Choroid plexus epithelial cell (primary cell): ENCODE measurements around the gene XRCC3.

Experiments used
- DNase-seq: peaks from one replicate; pipeline ENCODE4 v3.0.0-alpha.2; 2010; ENCODE audit warnings: low read depth
- H3K4me3 ChIP-seq: 2 replicates; pipeline ENCODE4 v1.5.1; 2011; ENCODE audit warnings: low read depth, mild to moderate bottlenecking, control low read depth, low read length, moderate library complexity
- TF ChIP-seq, protein P1 (sequence below): conservative IDR thresholded peaks from 2 replicates; pipeline ENCODE4 v1.5.1; 2011; ENCODE audit warnings: low read depth, mild to moderate bottlenecking, control low read depth, inconsistent platforms, low read length, moderate library complexity

Gene XRCC3

DNA sequence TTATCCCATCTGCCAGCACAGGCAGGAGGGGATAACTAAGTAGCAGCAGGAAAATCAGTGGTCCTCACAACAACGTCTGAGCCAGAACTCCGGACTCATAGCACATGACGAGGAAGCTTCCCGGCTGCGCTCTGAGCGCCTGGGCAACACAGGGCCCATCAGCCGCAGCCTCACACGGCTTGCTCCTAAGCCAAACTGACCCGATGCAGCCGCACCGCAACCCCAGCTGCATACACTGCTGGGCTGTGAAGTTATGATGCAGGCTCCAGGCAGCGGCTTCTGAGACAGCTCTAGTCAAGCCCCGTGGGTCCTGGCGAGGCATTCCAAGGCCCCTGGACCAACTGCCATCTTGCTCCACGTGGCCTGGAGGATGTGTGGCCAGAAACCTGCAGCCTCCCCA lies 28.4 kb upstream of the XRCC3 start:
- DNase-seq = no peak
- TF ChIP-seq, protein P1, sequence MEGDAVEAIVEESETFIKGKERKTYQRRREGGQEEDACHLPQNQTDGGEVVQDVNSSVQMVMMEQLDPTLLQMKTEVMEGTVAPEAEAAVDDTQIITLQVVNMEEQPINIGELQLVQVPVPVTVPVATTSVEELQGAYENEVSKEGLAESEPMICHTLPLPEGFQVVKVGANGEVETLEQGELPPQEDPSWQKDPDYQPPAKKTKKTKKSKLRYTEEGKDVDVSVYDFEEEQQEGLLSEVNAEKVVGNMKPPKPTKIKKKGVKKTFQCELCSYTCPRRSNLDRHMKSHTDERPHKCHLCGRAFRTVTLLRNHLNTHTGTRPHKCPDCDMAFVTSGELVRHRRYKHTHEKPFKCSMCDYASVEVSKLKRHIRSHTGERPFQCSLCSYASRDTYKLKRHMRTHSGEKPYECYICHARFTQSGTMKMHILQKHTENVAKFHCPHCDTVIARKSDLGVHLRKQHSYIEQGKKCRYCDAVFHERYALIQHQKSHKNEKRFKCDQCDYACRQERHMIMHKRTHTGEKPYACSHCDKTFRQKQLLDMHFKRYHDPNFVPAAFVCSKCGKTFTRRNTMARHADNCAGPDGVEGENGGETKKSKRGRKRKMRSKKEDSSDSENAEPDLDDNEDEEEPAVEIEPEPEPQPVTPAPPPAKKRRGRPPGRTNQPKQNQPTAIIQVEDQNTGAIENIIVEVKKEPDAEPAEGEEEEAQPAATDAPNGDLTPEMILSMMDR = no peak
- no peak overlapping the region for H3K4me3 ChIP-seq

DNA sequence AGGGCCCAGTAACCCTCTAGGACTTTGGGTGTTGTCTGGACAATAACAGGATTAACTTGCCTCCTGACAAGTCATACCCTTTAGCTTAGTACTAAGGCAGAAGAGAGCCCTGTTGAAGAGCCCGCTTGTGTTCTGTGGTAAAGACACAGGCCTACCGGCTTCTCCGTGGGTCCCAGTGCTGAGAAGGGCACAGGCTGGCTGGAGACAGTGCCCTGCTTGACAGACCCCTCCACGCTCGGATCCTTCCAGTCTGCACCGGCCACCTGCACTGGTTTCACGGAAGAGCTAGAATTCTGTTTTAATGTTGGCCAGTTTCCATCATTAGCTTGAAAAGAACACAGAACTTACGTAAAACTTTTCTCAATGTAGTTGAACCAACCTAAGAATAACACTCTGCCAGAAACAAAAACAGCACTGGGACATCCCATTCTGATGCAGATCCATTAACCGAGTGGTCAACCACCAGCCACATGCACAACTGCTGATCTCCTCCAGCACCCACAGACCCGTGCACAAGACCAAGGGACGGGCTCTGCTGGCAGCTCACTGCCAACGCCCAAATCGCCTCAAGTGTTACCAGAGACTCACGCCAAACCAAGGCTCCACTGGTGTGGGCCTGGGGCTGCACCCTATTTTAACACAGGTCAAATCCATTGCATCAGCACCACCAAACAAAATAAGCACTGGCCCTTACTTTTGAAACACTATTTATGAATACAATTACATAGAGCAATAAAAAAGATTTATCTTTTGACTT lies 27.4 kb upstream of the XRCC3 start:
- H3K4me3 ChIP-seq = no peak overlapping the region
- TF ChIP-seq, protein P1 = no peak

DNA sequence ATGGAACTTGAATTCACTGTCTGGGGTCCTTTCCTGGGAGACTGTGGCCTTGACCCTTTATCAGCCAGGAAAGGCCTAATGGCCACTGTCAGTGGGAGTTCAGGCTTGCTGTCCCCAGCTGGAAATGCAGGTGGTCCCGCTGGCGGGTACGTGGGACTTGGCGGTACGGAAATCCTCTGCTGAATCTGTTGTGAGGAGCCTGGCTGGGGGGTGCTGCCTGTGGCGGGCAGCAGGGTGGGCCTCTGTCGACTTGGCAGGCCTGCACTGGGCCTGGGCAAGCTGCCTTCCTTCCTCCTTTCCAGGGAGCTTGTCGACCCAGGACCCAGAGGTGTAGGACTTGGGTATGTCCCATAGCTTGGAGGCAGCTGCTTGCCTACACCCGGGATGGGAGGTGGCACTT lies 26.6 kb upstream of the XRCC3 start:
- no peak for DNase-seq
- H3K4me3 ChIP-seq = no peak overlapping the region
- TF ChIP-seq, protein P1 = no peak

More for the DNA sequence above, 27.4 kb upstream of the XRCC3 start:
- DNase-seq = no peak

DNA sequence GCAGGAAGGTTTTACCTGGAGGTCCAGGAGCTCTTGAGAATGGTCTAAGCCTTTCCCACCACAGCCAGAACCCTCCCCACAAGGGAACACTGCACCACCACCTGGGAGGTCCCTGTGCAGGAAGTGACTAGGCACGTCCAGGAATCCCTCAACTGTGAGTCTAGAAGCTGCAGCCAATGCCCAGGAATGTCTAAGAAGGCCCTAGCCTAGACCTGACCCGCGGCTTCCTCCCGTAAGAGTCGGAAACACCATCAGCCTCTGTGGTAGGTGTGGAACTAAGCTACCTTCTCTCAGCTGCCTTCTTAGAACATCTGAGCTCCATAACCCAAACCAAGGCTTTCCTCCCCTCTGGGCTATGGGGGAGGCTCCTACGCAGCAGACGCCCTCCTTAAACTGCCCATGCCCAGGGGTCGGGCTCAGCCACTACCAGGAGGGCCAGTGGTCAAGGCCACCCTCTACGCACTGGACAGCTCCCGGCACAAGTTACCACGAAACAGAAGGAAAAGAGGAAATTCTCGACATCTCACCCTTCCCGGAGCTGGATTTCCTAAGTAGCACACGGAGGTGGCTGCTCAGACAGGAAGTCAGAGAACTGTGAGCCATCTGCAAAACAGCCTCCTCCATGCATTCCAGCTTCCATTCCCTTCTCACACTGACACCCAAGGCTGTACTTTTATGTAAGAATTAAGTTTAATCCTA lies 25.9 kb upstream of the XRCC3 start:
- TF ChIP-seq, protein P1 = no peak
- DNase-seq = peak; percentile 59
- H3K4me3 ChIP-seq = no peak overlapping the region

DNA sequence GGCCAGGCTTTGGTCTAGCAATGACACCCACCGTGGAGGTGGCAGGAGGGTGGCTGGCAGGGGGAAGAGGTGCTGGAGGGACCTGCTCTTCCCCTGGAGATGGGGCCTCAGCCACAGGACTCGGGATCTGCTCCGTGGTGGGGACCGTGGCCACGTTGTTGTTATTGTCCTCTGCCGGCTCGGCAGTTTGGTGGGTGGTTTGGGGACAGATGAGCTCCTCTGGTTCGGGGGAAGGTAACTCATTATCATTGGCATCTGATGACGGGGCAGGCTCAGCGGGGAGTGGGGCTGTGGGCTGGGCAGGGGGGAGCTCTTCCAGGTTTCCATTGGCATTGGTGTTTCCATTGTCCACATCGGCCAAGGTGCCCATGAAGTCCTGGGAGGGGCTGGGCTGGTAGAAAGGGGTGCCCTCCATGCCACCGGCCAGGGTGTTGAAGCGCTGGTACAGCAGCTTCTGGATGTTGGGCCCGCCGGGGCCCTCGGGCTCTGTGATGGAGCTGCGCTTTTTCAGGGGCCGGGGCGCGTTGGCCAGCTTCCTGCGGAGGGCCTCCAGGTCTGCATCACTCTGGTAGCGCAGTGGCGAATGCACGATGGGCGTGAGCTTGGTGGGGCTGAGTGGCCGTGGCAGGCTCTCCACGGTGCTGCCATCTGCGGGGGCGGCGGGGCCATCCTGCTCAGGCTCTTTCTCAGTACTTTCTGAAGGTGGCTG lies 24.7 kb upstream of the XRCC3 start:
- TF ChIP-seq, protein P1 = no peak
- no peak overlapping the region for H3K4me3 ChIP-seq
- DNase-seq = no peak

DNA sequence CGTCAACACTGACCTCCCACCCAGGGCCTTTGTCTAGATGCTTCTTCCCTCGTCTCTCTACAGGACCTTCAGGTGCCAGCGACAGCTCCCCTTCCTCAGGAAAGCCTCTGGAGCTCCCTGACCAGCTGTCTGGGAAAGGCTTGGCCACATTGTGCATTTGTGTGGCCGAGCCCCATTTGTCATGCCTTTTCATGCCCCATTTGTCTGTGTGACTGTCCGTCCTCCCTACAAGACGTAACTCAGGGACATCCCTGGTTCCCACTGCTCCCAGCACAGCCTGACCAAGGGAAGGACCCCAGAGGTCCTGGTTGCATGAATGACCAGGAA lies 24.2 kb upstream of the XRCC3 start:
- H3K4me3 ChIP-seq = no peak overlapping the region
- TF ChIP-seq, protein P1 = no peak
- no peak for DNase-seq
